IPS-11a (cell line): ENCODE data around the gene GALE.
"Not testable (repeated sequence)": the region's sequence is repeated elsewhere in the genome, so short reads cannot be mapped to it uniquely, and the experiment has no call there.

ENCODE experiments used
- H3K4me3 ChIP-seq: one replicate; pipeline ENCODE4 v1.5.1; 2013; ENCODE audit warnings: low read depth, low read length, control low read depth

GALE gene

GRCh38 chr1:23800400-23801337 lies at the start of gene GALE:
Gene GALE (minus strand): TSS chr1:23800754. CDS start chr1:23799007, 1,747 bp downstream.
- H3K4me3 ChIP-seq: peak within 1 kb of the TSS; percentile 78

GRCh38 chr1:23848673-23849616 lies 48.4 kb upstream of the GALE start:
- no peak overlapping the region for H3K4me3 ChIP-seq

GRCh38 chr1:23847482-23848095 lies 47.0 kb upstream of the GALE start:
- H3K4me3 ChIP-seq: not testable (repeated sequence)

GRCh38 chr1:23845163-23845562 lies 44.6 kb upstream of the GALE start:
- H3K4me3 ChIP-seq: no peak overlapping the region

- H3K4me3 ChIP-seq: no peak overlapping the region
Measured at GRCh38 chr1:23843644-23844043, 43.1 kb upstream of the GALE start.

- H3K4me3 ChIP-seq: no peak overlapping the region
Measured at GRCh38 chr1:23838401-23838866, 37.9 kb upstream of the GALE start.

GRCh38 chr1:23837908-23838307 lies 37.4 kb upstream of the GALE start:
- H3K4me3 ChIP-seq: peak overlapping the region; percentile 13

GRCh38 chr1:23836037-23836436 lies 35.5 kb upstream of the GALE start:
- H3K4me3 ChIP-seq: no peak overlapping the region

GRCh38 chr1:23834156-23834555 lies 33.6 kb upstream of the GALE start:
- not testable (repeated sequence) for H3K4me3 ChIP-seq

- no peak overlapping the region for H3K4me3 ChIP-seq
Measured at GRCh38 chr1:23827717-23828116, 27.2 kb upstream of the GALE start.

GRCh38 chr1:23826590-23826989 lies 26.0 kb upstream of the GALE start:
- not testable (repeated sequence) for H3K4me3 ChIP-seq

- H3K4me3 ChIP-seq: peak overlapping the region; percentile 74
Measured at GRCh38 chr1:23825762-23826522, 25.4 kb upstream of the GALE start.

GRCh38 chr1:23825076-23825761 lies 24.7 kb upstream of the GALE start, which contains the start of gene HMGCL:
Gene HMGCL (minus strand): TSS chr1:23825429. CDS start chr1:23825415, 14 bp downstream.
- H3K4me3 ChIP-seq: peak within 1 kb of the TSS; percentile 74

GRCh38 chr1:23824711-23825075 lies 24.1 kb upstream of the GALE start:
- peak overlapping the region; percentile 74 for H3K4me3 ChIP-seq

- H3K4me3 ChIP-seq: no peak overlapping the region
Measured at GRCh38 chr1:23823767-23824166, 23.2 kb upstream of the GALE start.

GRCh38 chr1:23817633-23818032 lies 17.1 kb upstream of the GALE start:
- H3K4me3 ChIP-seq: no peak overlapping the region

GRCh38 chr1:23816906-23817305 lies 16.4 kb upstream of the GALE start:
- H3K4me3 ChIP-seq: no peak overlapping the region

GRCh38 chr1:23816361-23816760 lies 15.8 kb upstream of the GALE start:
- no peak overlapping the region for H3K4me3 ChIP-seq

GRCh38 chr1:23814016-23814415 lies 13.5 kb upstream of the GALE start:
- H3K4me3 ChIP-seq: no peak overlapping the region
